Mucosa of descending colon (tissue), 3 donors: ENCODE data around the gene SORCS2. TPM values are rescaled to one million over a fixed set of nuclear protein-coding genes. Genes with fewer than 3 reads are reported as not detected.

Experiments used
- ATAC-seq: fragments of 200-7000 bp; cut with Tn5 transposase; one replicate; pipeline ENCODE4 v1.9.1; 2020; ENCODE audit warnings: mild to moderate bottlenecking, moderate library complexity
- DNase-seq, 3 donors: peaks; one replicate each; pipeline ENCODE4 v3.0.0-alpha.2; 2020
- H3K36me3 ChIP-seq: fragments of 200-600 bp; one replicate; pipeline ENCODE4 v1.8.0; 2021; ENCODE audit warnings: low read depth, mild to moderate bottlenecking
- H3K4me1 ChIP-seq: fragments of 200-600 bp; one replicate; pipeline ENCODE4 v1.8.0; 2021; ENCODE audit warnings: low read depth, mild to moderate bottlenecking
- H3K4me3 ChIP-seq: fragments of 200-600 bp; one replicate; pipeline ENCODE4 v1.8.0; 2021; ENCODE audit warnings: mild to moderate bottlenecking
- H3K9me3 ChIP-seq: fragments of 200-600 bp; one replicate; pipeline ENCODE4 v1.8.0; 2021; ENCODE audit warnings: mild to moderate bottlenecking
- intact Hi-C, 2 donors: fragments of 100-400 bp; cut with DNase I in 1 of 2; cut with micrococcal nuclease in 1 of 2; formaldehyde crosslinking; loops; one replicate each; pipeline versions ENCODE4 v1.11.0 to v1.11.1; 2022; cut with DNase I, micrococcal nuclease
- total RNA-seq, 3 donors: library from RNA; stranded (reverse); fragmentation: NEBNext Ultra II Directional in 2 of 3; extraction: Animal tissue kit (Norgen Biotek cat#: 25700) in 2 of 3; gene quantifications; one replicate each; pipeline versions ENCODE4 v1.2.1 to v1.2.4, GENCODE V29; 2021 to 2023
- TF ChIP-seq, protein P1 (sequence below): fragments of 200-600 bp; IDR thresholded peaks from one replicate; pipeline ENCODE4 v1.8.0; 2022; ENCODE audit warnings: antibody characterized with exemption, mild to moderate bottlenecking
- donor health status: DM: no; HTN: no; CAD: no; lungs with moderate emphysema.
- donor health status: DM: no; HTN: no; CAD: no.
- donor health status: DM: no; HTN: yes; CAD: no.

SORCS2 gene
- total RNA-seq, 3 donors from 2014 or later, result 0.20 to 3.1 (median 1.5) TPM

DNA sequence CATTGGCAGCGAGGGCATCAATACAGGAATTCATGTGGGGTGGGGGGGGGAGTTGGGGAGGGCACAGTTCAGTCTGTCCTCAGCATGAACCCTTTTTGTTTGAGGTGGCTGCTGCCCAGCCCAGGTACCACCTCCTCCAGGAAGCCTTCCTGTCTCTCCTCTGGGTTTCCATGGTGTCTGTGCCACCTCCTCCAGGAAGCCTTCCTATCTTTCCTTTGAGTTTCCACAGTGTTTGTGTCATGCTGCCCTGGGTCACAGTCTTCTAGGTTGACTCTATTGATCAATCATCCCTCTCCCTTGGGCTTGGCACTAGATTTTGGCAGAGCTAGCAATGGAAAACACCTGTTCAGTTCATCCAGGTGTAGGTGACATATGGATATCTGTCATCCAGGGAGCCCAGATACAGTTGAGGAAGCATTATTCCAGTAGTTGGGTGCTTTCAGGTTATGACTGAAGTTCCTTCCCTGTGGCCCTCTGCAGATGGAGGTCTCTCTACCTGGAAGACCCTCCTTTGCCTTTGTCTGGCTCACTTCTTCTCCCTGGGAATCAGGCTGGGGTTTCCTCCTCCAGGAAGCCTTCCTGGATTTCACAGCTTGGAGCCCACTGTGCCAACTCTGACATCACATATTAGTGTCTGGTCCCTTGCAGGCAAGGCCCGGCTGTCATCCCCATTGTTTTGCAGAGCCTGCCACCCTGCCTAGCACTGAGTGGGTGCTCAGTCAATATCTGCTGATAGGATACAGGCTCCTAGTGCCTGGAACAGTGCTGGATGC, 96.6 kb downstream of the SORCS2 start:
- H3K4me3 ChIP-seq, result no peak overlapping the region
- no peaks in the 10 kb centered on the region for H3K36me3 ChIP-seq
- H3K4me1 ChIP-seq, result no peaks in the 10 kb centered on the region
- DNase-seq (no peak), ATAC-seq (no peak)
- TF ChIP-seq, protein P1, sequence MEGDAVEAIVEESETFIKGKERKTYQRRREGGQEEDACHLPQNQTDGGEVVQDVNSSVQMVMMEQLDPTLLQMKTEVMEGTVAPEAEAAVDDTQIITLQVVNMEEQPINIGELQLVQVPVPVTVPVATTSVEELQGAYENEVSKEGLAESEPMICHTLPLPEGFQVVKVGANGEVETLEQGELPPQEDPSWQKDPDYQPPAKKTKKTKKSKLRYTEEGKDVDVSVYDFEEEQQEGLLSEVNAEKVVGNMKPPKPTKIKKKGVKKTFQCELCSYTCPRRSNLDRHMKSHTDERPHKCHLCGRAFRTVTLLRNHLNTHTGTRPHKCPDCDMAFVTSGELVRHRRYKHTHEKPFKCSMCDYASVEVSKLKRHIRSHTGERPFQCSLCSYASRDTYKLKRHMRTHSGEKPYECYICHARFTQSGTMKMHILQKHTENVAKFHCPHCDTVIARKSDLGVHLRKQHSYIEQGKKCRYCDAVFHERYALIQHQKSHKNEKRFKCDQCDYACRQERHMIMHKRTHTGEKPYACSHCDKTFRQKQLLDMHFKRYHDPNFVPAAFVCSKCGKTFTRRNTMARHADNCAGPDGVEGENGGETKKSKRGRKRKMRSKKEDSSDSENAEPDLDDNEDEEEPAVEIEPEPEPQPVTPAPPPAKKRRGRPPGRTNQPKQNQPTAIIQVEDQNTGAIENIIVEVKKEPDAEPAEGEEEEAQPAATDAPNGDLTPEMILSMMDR, result no peak
- H3K9me3 ChIP-seq, result no peaks in the 10 kb centered on the region
- intact Hi-C loops, result no loop called here

GRCh38 chr4:7289589-7289988, 97.3 kb downstream of the SORCS2 start:
- no peak for DNase-seq

DNA sequence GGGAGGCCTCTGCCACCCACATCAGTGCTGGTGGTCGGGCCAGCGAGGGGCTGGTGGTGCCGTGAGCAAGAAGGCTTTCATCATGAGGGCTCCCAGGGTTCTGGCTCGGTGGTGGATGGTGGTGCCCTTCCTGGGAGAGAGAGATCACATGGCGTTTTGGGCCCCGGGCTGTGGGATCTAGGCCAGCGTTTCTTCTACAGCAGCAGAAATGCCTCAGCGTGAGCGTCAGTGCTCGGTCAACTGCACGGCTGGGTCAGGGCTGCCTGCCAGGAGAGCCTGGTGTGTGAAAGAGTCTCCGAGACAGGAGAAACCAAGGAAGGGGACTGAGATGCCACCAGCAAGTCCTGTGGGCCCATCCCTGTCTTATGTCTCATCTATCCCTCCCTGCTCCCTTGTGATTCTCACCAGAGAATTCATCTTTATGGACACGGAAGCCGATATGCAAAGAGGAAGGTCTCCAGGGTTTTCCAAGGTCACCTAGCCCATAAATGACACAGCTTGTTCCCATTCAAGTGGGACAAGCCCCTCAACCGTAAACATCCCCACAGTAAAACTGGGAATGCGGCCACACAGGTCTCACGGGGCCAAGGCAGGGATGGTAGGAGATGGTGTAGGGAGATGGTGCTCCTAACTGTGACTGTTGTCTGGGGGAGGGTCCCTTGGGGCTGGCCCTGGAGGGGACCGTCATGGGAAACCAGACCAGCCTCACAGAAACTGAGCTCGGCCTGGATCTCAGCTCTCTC, 99.2 kb downstream of the SORCS2 start:
- intact Hi-C loops, result loop anchor here in 1 of 2 donors (10.0 kb wide), 1 partner anchor 97 kb away; the partner anchor contains the start of gene SORCS2
- DNase-seq (peak in 2 of 3 donors; percentile 24 to 53), ATAC-seq (no peak)
- H3K9me3 ChIP-seq, result no peaks in the 10 kb centered on the region
- H3K4me3 ChIP-seq, result no peak overlapping the region
- TF ChIP-seq, protein P1, result no peak
- no peaks in the 10 kb centered on the region for H3K4me1 ChIP-seq
- no peaks in the 10 kb centered on the region for H3K36me3 ChIP-seq

More at GRCh38 chr4:7289589-7289988, 97.3 kb downstream of the SORCS2 start:
- H3K4me1 ChIP-seq, result no peaks in the 10 kb centered on the region
- TF ChIP-seq, protein P1, result no peak
- intact Hi-C loops, result no loop called here
- no peaks in the 10 kb centered on the region for H3K36me3 ChIP-seq
- ATAC-seq, result no peak
- H3K9me3 ChIP-seq, result no peaks in the 10 kb centered on the region
- no peak overlapping the region for H3K4me3 ChIP-seq

- TF ChIP-seq, protein P1, result no peak
- intact Hi-C loops, result loop anchor here in 1 of 2 donors (10.0 kb wide), 1 partner anchor 99 kb away; the partner anchor contains the start of gene SORCS2
Observed at GRCh38 chr4:7293703-7294102, 101.4 kb downstream of the SORCS2 start.

GRCh38 chr4:7294176-7294756, 101.9 kb downstream of the SORCS2 start:
- Histone ChIP-seq H3K4me3 (no peak overlapping the region), H3K9me3 (no peaks in the 10 kb centered on the region), H3K36me3 (no peaks in the 10 kb centered on the region), H3K4me1 (no peaks in the 10 kb centered on the region)
- intact Hi-C loops, result loop anchor here in 1 of 2 donors (10.0 kb wide), 1 partner anchor 99 kb away; the partner anchor contains the start of gene SORCS2
- ATAC-seq, result no peak
- DNase-seq, result no peak
- TF ChIP-seq, protein P1, result no peak

More at GRCh38 chr4:7293703-7294102, 101.4 kb downstream of the SORCS2 start:
- no peak for ATAC-seq
- H3K4me1 ChIP-seq, result no peaks in the 10 kb centered on the region
- no peaks in the 10 kb centered on the region for H3K36me3 ChIP-seq
- no peaks in the 10 kb centered on the region for H3K9me3 ChIP-seq
- H3K4me3 ChIP-seq, result no peak overlapping the region
- peak in 1 of 3 donors; percentile 8 for DNase-seq
